ENCODE data around the gene PCDHGB3.

Gene PCDHGB3

GRCh38 chr5:141421489-141421855 is 51.4 kb downstream of the PCDHGB3 start:
- no peak for DNase-seq
